Midbrain (tissue), 1 donor: ENCODE measurements around the gene TMEM116.
"Not testable (repeated sequence)": the region's sequence is repeated elsewhere in the genome, so short reads cannot be mapped to it uniquely, and the experiment has no call there.

Source experiments
- DNase-seq: peaks from one replicate; lab custom pipeline; 2025; lab: John Stamatoyannopoulos, UW

The TMEM116 gene

GRCh38 chr12:111976291-111976690 is 36.7 kb downstream of the TMEM116 start:
- no peak for DNase-seq

- DNase-seq: no peak
Measured at GRCh38 chr12:111975161-111975931, 37.6 kb downstream of the TMEM116 start.

GRCh38 chr12:111971800-111972199 is 41.2 kb downstream of the TMEM116 start:
- DNase-seq: no peak

- no peak for DNase-seq
Measured at GRCh38 chr12:111964935-111965334, 48.0 kb downstream of the TMEM116 start.

- DNase-seq: not testable (repeated sequence)
Measured at GRCh38 chr12:111959518-111959917, 53.4 kb downstream of the TMEM116 start.

GRCh38 chr12:111957224-111957623 is 55.7 kb downstream of the TMEM116 start:
- not testable (repeated sequence) for DNase-seq

- no peak for DNase-seq
Measured at GRCh38 chr12:111954969-111955368, 58.0 kb downstream of the TMEM116 start.

GRCh38 chr12:111953455-111953854 is 59.5 kb downstream of the TMEM116 start:
- DNase-seq: no peak

- not testable (repeated sequence) for DNase-seq
Measured at GRCh38 chr12:111952084-111952787, 60.7 kb downstream of the TMEM116 start.

GRCh38 chr12:111950961-111951676 is 61.8 kb downstream of the TMEM116 start:
- DNase-seq: not testable (repeated sequence)

- no peak for DNase-seq
Measured at GRCh38 chr12:111943929-111944328, 69.0 kb downstream of the TMEM116 start.

- no peak for DNase-seq
Measured at GRCh38 chr12:111942557-111942956, 70.4 kb downstream of the TMEM116 start.

- no peak for DNase-seq
Measured at GRCh38 chr12:111937429-111937828, 75.5 kb downstream of the TMEM116 start.

- no peak for DNase-seq
Measured at GRCh38 chr12:111936869-111937268, 76.1 kb downstream of the TMEM116 start.

GRCh38 chr12:111932241-111932640 is 80.7 kb downstream of the TMEM116 start:
- DNase-seq: no peak

GRCh38 chr12:111927346-111927745 is 85.6 kb downstream of the TMEM116 start:
- DNase-seq: no peak

GRCh38 chr12:111926631-111927030 is 86.3 kb downstream of the TMEM116 start:
- no peak for DNase-seq

- no peak for DNase-seq
Measured at GRCh38 chr12:111925171-111925570, 87.8 kb downstream of the TMEM116 start.

GRCh38 chr12:111907740-111908139 is 105.2 kb downstream of the TMEM116 start:
- no peak for DNase-seq

- no peak for DNase-seq
Measured at GRCh38 chr12:111905502-111905901, 107.5 kb downstream of the TMEM116 start.

- no peak for DNase-seq
Measured at GRCh38 chr12:111904446-111904975, 108.5 kb downstream of the TMEM116 start.

- no peak for DNase-seq
Measured at GRCh38 chr12:111901182-111901581, 111.8 kb downstream of the TMEM116 start.
